HUES64 (cell line): ENCODE data around the gene LAMP2.

Source experiments
- H3K27ac ChIP-seq: 2 replicates; pipeline ENCODE4 v1.7.0; 2013; ENCODE audit warnings: low read depth, low read length, inconsistent platforms
- H3K27me3 ChIP-seq: 2 replicates; pipeline ENCODE4 v1.6.1; 2013; ENCODE audit warnings: mild to moderate bottlenecking, low read length; ENCODE audit not compliant: insufficient read depth
- H3K36me3 ChIP-seq: 2 replicates; pipeline ENCODE4 v1.6.1; 2013; ENCODE audit warnings: mild to moderate bottlenecking, low read length; ENCODE audit not compliant: insufficient read depth
- H3K4me1 ChIP-seq: 2 replicates; pipeline ENCODE4 v1.6.1; 2013; ENCODE audit warnings: mild to moderate bottlenecking, low read length, moderate library complexity; ENCODE audit not compliant: insufficient read depth
- H3K4me3 ChIP-seq: 2 replicates; pipeline ENCODE4 v1.5.1; 2013; ENCODE audit warnings: mild to moderate bottlenecking, low read length, moderate library complexity
- H3K9ac ChIP-seq: 2 replicates; pipeline ENCODE4 v1.6.1; 2013; ENCODE audit warnings: mild to moderate bottlenecking, low read depth, low read length
- H3K9me3 ChIP-seq: 2 replicates; pipeline ENCODE4 v1.6.1; 2013; ENCODE audit warnings: low read depth, low read length; ENCODE audit not compliant: insufficient read depth
- WGBS: fragments of 150-250, 120-280 bp; methylation state at CpG from one replicate; pipeline ENCODE4 v1.1.7; 2013; ENCODE audit warnings: missing lambda C conversion rate; 5-methylcytosine and 5-hydroxymethylcytosine counted together

LAMP2 gene

GRCh38 chrX:120456973-120457372, 12.1 kb downstream of the LAMP2 start:
- Histone ChIP-seq H3K36me3 (peaks cover 20% of the 10 kb centered on the region), H3K4me1 (no peaks in the 10 kb centered on the region), H3K27me3 (no peaks in the 10 kb centered on the region), H3K27ac (no peak overlapping the region), H3K4me3 (no peak overlapping the region), H3K9me3 (no peaks in the 10 kb centered on the region), H3K9ac (no peak overlapping the region)
- WGBS: 49% methylated on average over 3 of the region's 4 CpGs

GRCh38 chrX:120453985-120454384, 15.1 kb downstream of the LAMP2 start:
- Histone ChIP-seq H3K27ac (no peak overlapping the region), H3K4me1 (no peaks in the 10 kb centered on the region), H3K9ac (no peak overlapping the region), H3K27me3 (no peaks in the 10 kb centered on the region), H3K36me3 (peaks cover 20% of the 10 kb centered on the region), H3K9me3 (no peaks in the 10 kb centered on the region), H3K4me3 (no peak overlapping the region)
- WGBS: 95% methylated on average over 4 of the region's 5 CpGs

- Histone ChIP-seq H3K4me3 (no peak overlapping the region), H3K4me1 (no peaks in the 10 kb centered on the region), H3K27me3 (no peaks in the 10 kb centered on the region), H3K9ac (no peak overlapping the region), H3K9me3 (no peaks in the 10 kb centered on the region), H3K27ac (no peak overlapping the region), H3K36me3 (peaks cover 31% of the 10 kb centered on the region)
- 48% methylated on average over 3 of the region's 3 CpGs for WGBS
Observed at GRCh38 chrX:120452131-120452530, 17.0 kb downstream of the LAMP2 start.

GRCh38 chrX:120450163-120450562, 18.9 kb downstream of the LAMP2 start:
- Histone ChIP-seq H3K36me3 (peaks cover 42% of the 10 kb centered on the region), H3K4me1 (no peaks in the 10 kb centered on the region), H3K9ac (no peak overlapping the region), H3K27me3 (no peaks in the 10 kb centered on the region), H3K9me3 (no peaks in the 10 kb centered on the region), H3K27ac (no peak overlapping the region), H3K4me3 (no peak overlapping the region)
- WGBS: 100% methylated on average over 1 of the region's 3 CpGs

GRCh38 chrX:120446498-120446897, 22.6 kb downstream of the LAMP2 start:
- Histone ChIP-seq H3K27ac (no peak overlapping the region), H3K36me3 (peaks cover 41% of the 10 kb centered on the region), H3K27me3 (no peaks in the 10 kb centered on the region)

GRCh38 chrX:120439921-120440320, 29.2 kb downstream of the LAMP2 start:
- Histone ChIP-seq H3K4me3 (no peak overlapping the region), H3K36me3 (peaks cover 31% of the 10 kb centered on the region), H3K9ac (no peak overlapping the region), H3K27ac (no peak overlapping the region), H3K9me3 (no peaks in the 10 kb centered on the region), H3K4me1 (no peaks in the 10 kb centered on the region), H3K27me3 (no peaks in the 10 kb centered on the region)
- 98% methylated on average over 3 of the region's 3 CpGs for WGBS

More at GRCh38 chrX:120446498-120446897, 22.6 kb downstream of the LAMP2 start:
- WGBS: 95% methylated on average over 8 of the region's 8 CpGs
- H3K9ac ChIP-seq: no peak overlapping the region
- H3K4me1 ChIP-seq: no peaks in the 10 kb centered on the region
- no peak overlapping the region for H3K4me3 ChIP-seq
- no peaks in the 10 kb centered on the region for H3K9me3 ChIP-seq

- no peak overlapping the region for H3K4me3 ChIP-seq
- no peak overlapping the region for H3K27ac ChIP-seq
- no peaks in the 10 kb centered on the region for H3K4me1 ChIP-seq
- H3K36me3 ChIP-seq: no peaks in the 10 kb centered on the region
- H3K9ac ChIP-seq: no peak overlapping the region
- H3K27me3 ChIP-seq: no peaks in the 10 kb centered on the region
- no peaks in the 10 kb centered on the region for H3K9me3 ChIP-seq
- 100% methylated on average over 1 of the region's 2 CpGs for WGBS
Observed at GRCh38 chrX:120429776-120430540, 39.1 kb downstream of the LAMP2 start.

GRCh38 chrX:120428309-120428708, 40.8 kb downstream of the LAMP2 start:
- no peaks in the 10 kb centered on the region for H3K36me3 ChIP-seq
- no peak overlapping the region for H3K27ac ChIP-seq
- no peaks in the 10 kb centered on the region for H3K27me3 ChIP-seq
- no peak overlapping the region for H3K9ac ChIP-seq
- no peaks in the 10 kb centered on the region for H3K4me1 ChIP-seq
- no peak overlapping the region for H3K4me3 ChIP-seq
- WGBS: 72% methylated on average over 2 of the region's 2 CpGs
- no peaks in the 10 kb centered on the region for H3K9me3 ChIP-seq

GRCh38 chrX:120426599-120426998, 42.5 kb downstream of the LAMP2 start:
- Histone ChIP-seq H3K4me1 (no peaks in the 10 kb centered on the region), H3K27me3 (no peaks in the 10 kb centered on the region), H3K4me3 (no peak overlapping the region), H3K36me3 (no peaks in the 10 kb centered on the region), H3K9me3 (no peaks in the 10 kb centered on the region), H3K9ac (no peak overlapping the region), H3K27ac (no peak overlapping the region)

- H3K4me1 ChIP-seq: no peaks in the 10 kb centered on the region
- H3K9me3 ChIP-seq: no peaks in the 10 kb centered on the region
- H3K27ac ChIP-seq: no peak overlapping the region
- 95% methylated on average over 2 of the region's 2 CpGs for WGBS
- H3K4me3 ChIP-seq: no peak overlapping the region
- H3K27me3 ChIP-seq: no peaks in the 10 kb centered on the region
- no peaks in the 10 kb centered on the region for H3K36me3 ChIP-seq
- no peak overlapping the region for H3K9ac ChIP-seq
Observed at GRCh38 chrX:120419463-120419862, 49.6 kb downstream of the LAMP2 start.

GRCh38 chrX:120408168-120408567, 60.9 kb downstream of the LAMP2 start:
- no peak overlapping the region for H3K4me3 ChIP-seq
- no peak overlapping the region for H3K27ac ChIP-seq
- H3K4me1 ChIP-seq: no peaks in the 10 kb centered on the region
- no peaks in the 10 kb centered on the region for H3K36me3 ChIP-seq
- no peaks in the 10 kb centered on the region; the same call in 1 of the 2 replicates for H3K9me3 ChIP-seq
- no peaks in the 10 kb centered on the region for H3K27me3 ChIP-seq
- WGBS: 69% methylated on average over 1 of the region's 1 CpG
- H3K9ac ChIP-seq: no peak overlapping the region

GRCh38 chrX:120406638-120407037, 62.5 kb downstream of the LAMP2 start:
- H3K4me3 ChIP-seq: no peak overlapping the region
- H3K9me3 ChIP-seq: no peaks in the 10 kb centered on the region; the same call in 1 of the 2 replicates
- H3K27ac ChIP-seq: no peak overlapping the region
- no peaks in the 10 kb centered on the region for H3K27me3 ChIP-seq
- no peak overlapping the region for H3K9ac ChIP-seq
- no peaks in the 10 kb centered on the region for H3K36me3 ChIP-seq
- H3K4me1 ChIP-seq: no peaks in the 10 kb centered on the region
- 86% methylated on average over 5 of the region's 5 CpGs for whole genome bisulfite sequencing
